H1 (cell line): ENCODE measurements around the gene SLC37A2. TPM values are rescaled to one million over a fixed set of nuclear protein-coding genes. Genes with fewer than 3 reads are reported as not detected.

Experiments used
- CTCF ChIA-PET: fragments of 300-600 bp; sonication (Branson Sonifier 250); formaldehyde crosslinking; loops from one replicate; lab custom pipeline; 2021; ENCODE audit not compliant: partially characterized antibody; lab: Charles Lee
- POLR2A ChIA-PET: fragments of 300-600 bp; sonication (Branson Sonifier 250); formaldehyde crosslinking; loops from one replicate; lab custom pipeline; 2021; ENCODE audit warnings: inconsistent platforms; ENCODE audit not compliant: partially characterized antibody; lab: Charles Lee
- DNase-seq, 2 experiments: peaks; one replicate each; pipeline versions ENCODE4 v3.0.0 to v3.0.0-alpha.2; 2010 to 2022; ENCODE audit warnings: low spot score in 2 of 2, low read depth in 1 of 2, mixed read lengths in 1 of 2
- FAIRE-seq: peaks from 2 replicates; lab custom pipeline; 2011; peaks lifted over from hg19 to GRCh38; lab: Jason Lieb, UNC
- H2AFZ ChIP-seq: 2 replicates; pipeline ENCODE4 v1.8.1; 2012; ENCODE audit warnings: low read length, inconsistent platforms
- H2AK5ac ChIP-seq: 2 replicates; pipeline ENCODE4 v1.6.1; 2013; ENCODE audit warnings: low read depth, low read length
- H2BK120ac ChIP-seq: replicated peaks from 2 replicates; pipeline ENCODE3; 2013; ENCODE audit warnings: low read depth, low read length, inconsistent platforms
- H2BK12ac ChIP-seq: 2 replicates; pipeline ENCODE4 v1.6.1; 2013; ENCODE audit warnings: low read depth, low read length
- H2BK15ac ChIP-seq: 2 replicates; pipeline ENCODE4 v1.6.1; 2013; ENCODE audit warnings: low read length
- H2BK20ac ChIP-seq: 2 replicates; pipeline ENCODE4 v1.6.1; 2013; ENCODE audit warnings: low read length
- H2BK5ac ChIP-seq: 2 replicates; pipeline ENCODE4 v1.6.1; 2013; ENCODE audit warnings: low read depth, low read length
- H3K14ac ChIP-seq: 2 replicates; pipeline ENCODE4 v1.6.1; 2013; ENCODE audit warnings: inconsistent platforms; ENCODE audit not compliant: insufficient read length
- H3K18ac ChIP-seq: 2 replicates; pipeline ENCODE4 v1.6.1; 2013; ENCODE audit warnings: low read length; ENCODE audit errors: extremely low read depth
- H3K23ac ChIP-seq: 2 replicates; pipeline ENCODE4 v1.6.1; 2013; ENCODE audit warnings: inconsistent platforms; ENCODE audit not compliant: insufficient read length
- H3K23me2 ChIP-seq: 2 replicates; pipeline ENCODE4 v1.6.1; 2013; ENCODE audit warnings: low read depth, low read length
- H3K27ac ChIP-seq: 2 replicates; pipeline ENCODE4 v1.6.1; 2011; ENCODE audit warnings: low read depth, low read length, inconsistent platforms
- H3K27me3 ChIP-seq, 4 experiments: replicated peaks in 1 of 4; 1 replicate in 1 of 4; 2 replicates in 3 of 4; pipeline versions ENCODE4 v1.6.1 to v1.8.1; 2011 to 2013; ENCODE audit warnings: low read length in 3 of 4, mild to moderate bottlenecking in 3 of 4, inconsistent platforms in 2 of 4, mixed read lengths in 2 of 4, moderate library complexity in 1 of 4; ENCODE audit not compliant: control insufficient read depth in 3 of 4, insufficient read depth in 3 of 4; ENCODE audit errors: extremely low read depth in 1 of 4
- H3K36me3 ChIP-seq, 4 experiments: 2 replicates each; pipeline versions ENCODE4 v1.6.1 to v1.8.1; 2011 to 2013; ENCODE audit warnings: mild to moderate bottlenecking in 4 of 4, low read length in 3 of 4, moderate library complexity in 2 of 4, control low read depth in 1 of 4, inconsistent platforms in 1 of 4; ENCODE audit not compliant: insufficient read depth in 4 of 4, control insufficient read depth in 2 of 4
- H3K4ac ChIP-seq: replicated peaks from 2 replicates; pipeline ENCODE3; 2013; ENCODE audit warnings: low read length, low read depth, mixed read lengths, inconsistent platforms; ENCODE audit not compliant: insufficient read length
- H3K4me1 ChIP-seq, 4 experiments: replicated peaks in 1 of 4; 1 replicate in 1 of 4; 2 replicates in 3 of 4; pipeline versions ENCODE4 v1.6.1 to v1.8.1; 2011 to 2013; ENCODE audit warnings: low read length in 3 of 4, inconsistent platforms in 2 of 4, mixed read lengths in 1 of 4; ENCODE audit not compliant: insufficient read depth in 4 of 4, control insufficient read depth in 3 of 4
- H3K4me2 ChIP-seq, 2 experiments: 2 replicates each; pipeline versions ENCODE4 v1.6.1 to v1.8.1; 2011 to 2013; ENCODE audit warnings: low read depth in 2 of 2, low read length in 2 of 2, control low read depth in 1 of 2, inconsistent platforms in 1 of 2, mild to moderate bottlenecking in 1 of 2; ENCODE audit not compliant: insufficient read depth in 1 of 2
- H3K4me3 ChIP-seq, 4 experiments: fragments of 200-600, 300-600 bp in 1 of 4; sonication (generic), shearing (Covaris generic), sonication (Bioruptor Twin) in 1 of 4; 2 replicates each; pipeline versions ENCODE4 v1.5.1 to v1.8.1; 2011 to 2016; ENCODE audit warnings: low read length in 4 of 4, low read depth in 3 of 4, control low read depth in 2 of 4, inconsistent platforms in 2 of 4, mild to moderate bottlenecking in 2 of 4, mixed read lengths in 1 of 4, moderate library complexity in 1 of 4; ENCODE audit not compliant: insufficient read depth in 2 of 4; ENCODE audit errors: extremely low read depth in 1 of 4
- H3K56ac ChIP-seq: replicated peaks from 2 replicates; pipeline ENCODE3; 2013; ENCODE audit warnings: low read depth, mild to moderate bottlenecking, mixed read lengths, low read length, inconsistent platforms; ENCODE audit not compliant: insufficient read length
- H3K79me1 ChIP-seq: 2 replicates; pipeline ENCODE4 v1.6.1; 2013; ENCODE audit warnings: low read depth, low read length, control low read depth
- H3K79me2 ChIP-seq, 2 experiments: 2 replicates each; pipeline versions ENCODE4 v1.6.1 to v1.8.1; 2012 to 2013; ENCODE audit warnings: low read length in 2 of 2, mild to moderate bottlenecking in 2 of 2, inconsistent platforms in 1 of 2; ENCODE audit not compliant: insufficient read depth in 2 of 2, control insufficient read depth in 1 of 2
- H3K9ac ChIP-seq, 4 experiments: replicated peaks in 1 of 4; 1 replicate in 1 of 4; 2 replicates in 3 of 4; pipeline versions ENCODE4 v1.6.1 to v1.8.1; 2011 to 2013; ENCODE audit warnings: low read depth in 3 of 4, low read length in 3 of 4, control low read depth in 2 of 4, mild to moderate bottlenecking in 2 of 4, moderate library complexity in 2 of 4, inconsistent platforms in 1 of 4; ENCODE audit errors: extremely low read depth in 1 of 4
- H3K9me3 ChIP-seq, 2 experiments: 2 replicates each; pipeline versions ENCODE4 v1.6.1 to v1.8.1; 2012 to 2013; ENCODE audit warnings: mild to moderate bottlenecking in 2 of 2, moderate library complexity in 2 of 2, control low read depth in 1 of 2, inconsistent platforms in 1 of 2, low read depth in 1 of 2, low read length in 1 of 2, mixed read lengths in 1 of 2; ENCODE audit not compliant: insufficient read depth in 2 of 2
- H4K20me1 ChIP-seq, 2 experiments: replicated peaks in 1 of 2; 2 replicates each; pipeline versions ENCODE3 to v1.8.1; 2011 to 2013; ENCODE audit warnings: inconsistent platforms in 2 of 2, low read length in 2 of 2, mild to moderate bottlenecking in 1 of 2; ENCODE audit not compliant: insufficient read depth in 2 of 2, control insufficient read depth in 1 of 2
- H4K5ac ChIP-seq: 2 replicates; pipeline ENCODE4 v1.6.1; 2013; ENCODE audit warnings: low read length, low read depth, mixed read lengths, inconsistent platforms; ENCODE audit not compliant: insufficient read length
- H4K8ac ChIP-seq: 2 replicates; pipeline ENCODE4 v1.8.0; 2013; ENCODE audit warnings: mild to moderate bottlenecking, moderate library complexity, low read length, inconsistent platforms; ENCODE audit not compliant: insufficient read depth; ENCODE audit errors: extremely low read depth
- H4K91ac ChIP-seq: replicated peaks from 2 replicates; pipeline ENCODE3; 2013; ENCODE audit warnings: low read length, mixed read lengths, inconsistent platforms; ENCODE audit not compliant: insufficient read length
- ASH2L ChIP-seq: fragments of 200-600, 300-600 bp; sonication (generic); IDR thresholded peaks from one replicate; pipeline ENCODE4 v1.7.1; 2017; ENCODE audit warnings: low read length
- GABPA ChIP-seq: IDR thresholded peaks from 2 replicates; pipeline ENCODE4 v1.6.1; 2011; ENCODE audit warnings: mild to moderate bottlenecking, low read length, moderate library complexity, borderline replicate concordance; ENCODE audit not compliant: insufficient read depth
- MAFK ChIP-seq: IDR thresholded peaks from 2 replicates; pipeline ENCODE4 v1.6.1; 2012; ENCODE audit warnings: low read depth, mild to moderate bottlenecking, improper control_type of control experiment, low read length
- SP2 ChIP-seq: IDR thresholded peaks from 2 replicates; pipeline ENCODE4 v1.6.1; 2012; ENCODE audit warnings: mild to moderate bottlenecking, low read length, inconsistent platforms
- WGBS, 2 experiments: shearing (Covaris generic) in 1 of 2; methylation state at CpG; one replicate each; pipeline versions ENCODE4 v1.1.6 to v1.1.7; 2013 to 2015; ENCODE audit warnings: low lambda C conversion rate in 2 of 2, mixed read lengths in 2 of 2, inconsistent platforms in 1 of 2, low coverage in 1 of 2, missing lambda C conversion rate in 1 of 2; ENCODE audit not compliant: insufficient replicate concordance in 2 of 2, insufficient coverage in 1 of 2, insufficient read length in 1 of 2; ENCODE audit errors: extremely low coverage in 1 of 2, missing lambda C conversion rate in 1 of 2; 5-methylcytosine and 5-hydroxymethylcytosine counted together
- polyA plus RNA-seq, 7 experiments: library from polyadenylated mRNA; depleted of rRNA in 3 of 7; stranded (reverse) in 5 of 7; unstranded in 2 of 7; fragments of >200 nt in 5 of 7; fragments of 200-250 nt in 2 of 7; gene quantifications; 1 replicate in 5 of 7; 2 replicates in 1 of 7; 4 replicates in 1 of 7; pipeline versions ENCODE4 v1.2.1 to v1.2.3, GENCODE V29; 2011 to 2013; ENCODE audit warnings: missing spikeins in 2 of 7, mixed read lengths in 2 of 7
- total RNA-seq: library from RNA; stranded (reverse); fragmentation: NEBNext Ultra II Directional; extraction: Animal tissue kit (Norgen Biotek cat#: 25700); gene quantifications from 2 replicates; pipeline ENCODE4 v1.2.1, GENCODE V29; 2021

The SLC37A2 gene
- total and polyA plus RNA-seq, 2 of the 8 experiments (the other 6 are each of a cell fraction or from before 2014, with no cell fraction given): 1.3 to 1.9 TPM

- Histone ChIP-seq H4K91ac (no peak overlapping the region), H2BK120ac (no peak overlapping the region), H2BK15ac (no peak overlapping the region), H3K4me3 (no peak overlapping the region), H3K23ac (no peak overlapping the region), H3K27me3 (no peaks in the 10 kb centered on the region), H4K20me1 (no peaks in the 10 kb centered on the region), H4K8ac (no peak overlapping the region), H2BK20ac (no peak overlapping the region), H3K4ac (no peak overlapping the region), H3K36me3 (no peaks in the 10 kb centered on the region), H3K79me2 (no peaks in the 10 kb centered on the region), H4K5ac (no peak overlapping the region), H3K79me1 (no peaks in the 10 kb centered on the region), H2BK5ac (no peak overlapping the region), H3K56ac (no peak overlapping the region), H2BK12ac (no peak overlapping the region), H3K9ac (no peak overlapping the region), H3K4me2 (no peak overlapping the region), H3K27ac (no peak overlapping the region), H2AK5ac (no peak overlapping the region), H3K14ac (no peak overlapping the region), H3K9me3 (no peaks in the 10 kb centered on the region), H3K18ac (no peak overlapping the region), H3K4me1 (peaks cover 2 to 9% (median 5%) of the 10 kb centered on the region in 4 experiments), H3K23me2 (no peaks in the 10 kb centered on the region), H2AFZ (no peak overlapping the region)
- CTCF ChIA-PET: interaction anchor here (1.2 to 29.4 kb wide), 13 partner anchors 12 to 364 kb away, joined by 3 to 486 read pairs (median 26); partner anchors contain the start of gene TMEM218
- WGBS, 2 experiments: 87% methylated on average over 2 of the region's 2 CpGs; no CpG with 5 or more reads in 1 of the 2 experiments
- FAIRE-seq (no peak), DNase-seq (no peak)
- POLR2A ChIA-PET: interaction anchor here (0.7 kb wide), 1 partner anchor 154 kb away, joined by 3 read pairs; no protein-coding TSS in a partner anchor
- TF ChIP-seq SP2 (no peak), MAFK (no peak), GABPA (no peak), ASH2L (no peak)
Observed at GRCh38 chr11:125088123-125088522, 25.0 kb downstream of the SLC37A2 start.
